ENCODE data around the gene EGFL8. TPM values are rescaled to one million over a fixed set of nuclear protein-coding genes. Genes with fewer than 3 reads are reported as not detected.

The EGFL8 gene
- total and polyA plus RNA-seq, 9 of the 15 experiments (the other 6 are each of a cell fraction or from before 2014, with no cell fraction given) = 2.2 to 47.4 (median 14.2) TPM

DNA sequence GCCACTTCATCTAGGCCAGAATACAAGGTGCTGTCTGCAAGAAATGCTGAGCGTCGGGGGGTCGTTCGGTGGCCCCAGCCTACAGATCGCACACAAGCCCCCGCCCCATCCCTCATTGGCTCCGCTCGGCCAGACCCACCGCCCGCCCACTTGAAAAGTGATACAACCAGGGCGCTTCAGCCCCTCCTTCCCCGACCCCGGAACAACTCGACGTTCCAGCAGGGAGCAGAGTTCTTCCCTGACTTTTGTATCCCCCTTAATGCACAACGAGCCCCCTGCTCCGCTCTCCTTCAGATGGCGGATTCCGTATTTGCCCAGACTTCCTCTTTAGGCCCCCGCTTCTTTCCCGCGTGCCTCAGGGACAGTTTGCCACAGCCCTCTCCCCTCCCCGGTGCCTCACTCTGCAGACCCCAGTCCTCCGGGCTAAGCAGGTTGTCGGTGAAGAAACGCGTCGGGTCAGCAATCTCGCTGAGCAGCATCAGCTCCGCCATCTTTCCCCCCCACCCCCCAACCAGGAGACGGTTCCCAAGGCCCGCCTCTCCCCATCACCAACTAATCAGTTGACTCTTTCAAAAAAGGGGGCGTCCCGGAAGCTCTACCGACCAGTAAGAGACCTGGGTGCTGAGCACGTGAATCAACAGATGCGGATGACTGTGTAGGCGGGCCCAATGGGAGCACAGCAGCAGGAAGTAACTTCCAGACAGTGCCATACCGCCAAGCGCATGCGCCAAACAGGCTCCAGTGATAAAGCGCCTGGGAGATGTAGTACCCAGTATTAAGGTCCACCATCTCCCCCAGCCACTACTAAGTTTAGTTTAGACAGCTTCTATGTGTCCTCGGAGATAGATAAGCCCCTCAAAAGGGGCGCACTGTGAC, 36.4 kb upstream of the EGFL8 start, which contains the start of gene ATF6B (continued):
- TF ChIP-seq ZBTB49 (CRISPR knock-in tag; IDR thresholded peaks at IDR 0.05; ENCODE audit: borderline replicate concordance) (no peak), JUNB (CRISPR knock-in tag; conservative IDR thresholded peaks at IDR 0.05) (no peak), SAFB2 (IDR thresholded peaks at IDR 0.05; ENCODE audit: borderline replicate concordance, low read depth, low read length, severe bottlenecking) (no peak), ZNF695 (CRISPR knock-in tag; IDR thresholded peaks at IDR 0.05) (no peak), GTF2F1 (IDR thresholded peaks at IDR 0.05; ENCODE audit: low read depth, low read length) (no peak), TEAD1 (CRISPR knock-in tag; IDR thresholded peaks at IDR 0.05) (0 out of 4 replicates have a peak, but pooled peaks of 1 of the 2 experiments have one; percentile 6), ZNF232 (CRISPR knock-in tag; IDR thresholded peaks at IDR 0.05) (0 out of 2 replicates have a peak, but pooled peaks have one; percentile 57), ZNF134 (CRISPR knock-in tag; conservative IDR thresholded peaks at IDR 0.05) (no peak), SIN3B (IDR thresholded peaks at IDR 0.05; ENCODE audit: low read depth) (peak; percentile 88), ZBTB7A (IDR thresholded peaks at IDR 0.05; ENCODE audit: borderline replicate concordance, control insufficient read depth, low read depth, low read length) (peak; percentile 72; the same call in 1 of the 2 replicates)
- TF ChIP-seq, protein P1, sequence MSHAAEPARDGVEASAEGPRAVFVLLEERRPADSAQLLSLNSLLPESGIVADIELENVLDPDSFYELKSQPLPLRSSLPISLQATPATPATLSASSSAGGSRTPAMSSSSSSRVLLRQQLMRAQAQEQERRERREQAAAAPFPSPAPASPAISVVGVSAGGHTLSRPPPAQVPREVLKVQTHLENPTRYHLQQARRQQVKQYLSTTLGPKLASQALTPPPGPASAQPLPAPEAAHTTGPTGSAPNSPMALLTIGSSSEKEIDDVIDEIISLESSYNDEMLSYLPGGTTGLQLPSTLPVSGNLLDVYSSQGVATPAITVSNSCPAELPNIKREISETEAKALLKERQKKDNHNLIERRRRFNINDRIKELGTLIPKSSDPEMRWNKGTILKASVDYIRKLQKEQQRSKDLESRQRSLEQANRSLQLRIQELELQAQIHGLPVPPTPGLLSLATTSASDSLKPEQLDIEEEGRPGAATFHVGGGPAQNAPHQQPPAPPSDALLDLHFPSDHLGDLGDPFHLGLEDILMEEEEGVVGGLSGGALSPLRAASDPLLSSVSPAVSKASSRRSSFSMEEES (CRISPR knock-in tag; IDR thresholded peaks at IDR 0.05) = no peak
- TF ChIP-seq, protein P2, sequence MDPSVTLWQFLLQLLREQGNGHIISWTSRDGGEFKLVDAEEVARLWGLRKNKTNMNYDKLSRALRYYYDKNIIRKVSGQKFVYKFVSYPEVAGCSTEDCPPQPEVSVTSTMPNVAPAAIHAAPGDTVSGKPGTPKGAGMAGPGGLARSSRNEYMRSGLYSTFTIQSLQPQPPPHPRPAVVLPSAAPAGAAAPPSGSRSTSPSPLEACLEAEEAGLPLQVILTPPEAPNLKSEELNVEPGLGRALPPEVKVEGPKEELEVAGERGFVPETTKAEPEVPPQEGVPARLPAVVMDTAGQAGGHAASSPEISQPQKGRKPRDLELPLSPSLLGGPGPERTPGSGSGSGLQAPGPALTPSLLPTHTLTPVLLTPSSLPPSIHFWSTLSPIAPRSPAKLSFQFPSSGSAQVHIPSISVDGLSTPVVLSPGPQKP (CRISPR knock-in tag; IDR thresholded peaks at IDR 0.05) = no peak
- TF ChIP-seq, protein P3, sequence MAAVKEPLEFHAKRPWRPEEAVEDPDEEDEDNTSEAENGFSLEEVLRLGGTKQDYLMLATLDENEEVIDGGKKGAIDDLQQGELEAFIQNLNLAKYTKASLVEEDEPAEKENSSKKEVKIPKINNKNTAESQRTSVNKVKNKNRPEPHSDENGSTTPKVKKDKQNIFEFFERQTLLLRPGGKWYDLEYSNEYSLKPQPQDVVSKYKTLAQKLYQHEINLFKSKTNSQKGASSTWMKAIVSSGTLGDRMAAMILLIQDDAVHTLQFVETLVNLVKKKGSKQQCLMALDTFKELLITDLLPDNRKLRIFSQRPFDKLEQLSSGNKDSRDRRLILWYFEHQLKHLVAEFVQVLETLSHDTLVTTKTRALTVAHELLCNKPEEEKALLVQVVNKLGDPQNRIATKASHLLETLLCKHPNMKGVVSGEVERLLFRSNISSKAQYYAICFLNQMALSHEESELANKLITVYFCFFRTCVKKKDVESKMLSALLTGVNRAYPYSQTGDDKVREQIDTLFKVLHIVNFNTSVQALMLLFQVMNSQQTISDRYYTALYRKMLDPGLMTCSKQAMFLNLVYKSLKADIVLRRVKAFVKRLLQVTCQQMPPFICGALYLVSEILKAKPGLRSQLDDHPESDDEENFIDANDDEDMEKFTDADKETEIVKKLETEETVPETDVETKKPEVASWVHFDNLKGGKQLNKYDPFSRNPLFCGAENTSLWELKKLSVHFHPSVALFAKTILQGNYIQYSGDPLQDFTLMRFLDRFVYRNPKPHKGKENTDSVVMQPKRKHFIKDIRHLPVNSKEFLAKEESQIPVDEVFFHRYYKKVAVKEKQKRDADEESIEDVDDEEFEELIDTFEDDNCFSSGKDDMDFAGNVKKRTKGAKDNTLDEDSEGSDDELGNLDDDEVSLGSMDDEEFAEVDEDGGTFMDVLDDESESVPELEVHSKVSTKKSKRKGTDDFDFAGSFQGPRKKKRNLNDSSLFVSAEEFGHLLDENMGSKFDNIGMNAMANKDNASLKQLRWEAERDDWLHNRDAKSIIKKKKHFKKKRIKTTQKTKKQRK (IDR thresholded peaks at IDR 0.05; ENCODE audit: borderline replicate concordance, low read depth, low read length) = no peak; the same call in 1 of the 2 replicates

All from K562 (cell line).